SK-N-MC (cell line): Measurements from ENCODE around the gene PRCD.

ENCODE experiments used
- EZH2 ChIP-seq: fragments of 200-600 bp; sonication (generic); IDR thresholded peaks from one replicate; pipeline ENCODE4 v1.6.1; 2017; ENCODE audit warnings: antibody characterized with exemption
- FOXP2 ChIP-seq: optimal IDR thresholded peaks from 2 replicates; pipeline ENCODE3; 2011; ENCODE audit warnings: mild to moderate bottlenecking, moderate library complexity; ENCODE audit not compliant: insufficient read depth; ENCODE audit errors: extremely low read length, control extremely low read depth
- POLR2AphosphoS5 ChIP-seq: IDR thresholded peaks from 2 replicates; pipeline ENCODE4 v1.6.1; 2012; ENCODE audit warnings: mild to moderate bottlenecking, low read depth, low read length, borderline replicate concordance

DNA sequence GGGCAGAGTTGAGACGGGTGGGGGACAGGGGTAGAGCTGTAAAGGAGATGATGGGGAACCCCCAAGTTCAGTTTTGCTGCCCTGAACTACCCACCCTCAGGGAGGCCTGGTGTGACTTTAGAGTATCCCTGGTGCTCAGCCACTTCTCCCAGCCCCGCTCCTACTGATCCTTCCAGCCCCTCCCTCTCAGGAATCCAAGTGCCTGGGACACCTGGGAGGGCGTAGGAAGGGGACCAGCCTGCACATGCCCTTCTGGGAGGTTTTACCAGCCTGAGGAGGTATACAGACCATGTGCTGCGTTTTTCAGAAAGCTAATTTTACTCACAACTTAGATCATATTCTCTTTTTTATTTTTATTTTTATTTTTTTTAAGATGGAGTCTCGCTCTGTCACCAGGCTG lies 41.7 kb downstream of the PRCD start:
- no peak for TF ChIP-seq POLR2AphosphoS5
- TF ChIP-seq EZH2, result no peak
- no peak for TF ChIP-seq FOXP2
